ENCODE data around the gene KCNH3. TPM values are rescaled to one million over a fixed set of nuclear protein-coding genes. Genes with fewer than 3 reads are reported as not detected.

KCNH3 gene, protein sequence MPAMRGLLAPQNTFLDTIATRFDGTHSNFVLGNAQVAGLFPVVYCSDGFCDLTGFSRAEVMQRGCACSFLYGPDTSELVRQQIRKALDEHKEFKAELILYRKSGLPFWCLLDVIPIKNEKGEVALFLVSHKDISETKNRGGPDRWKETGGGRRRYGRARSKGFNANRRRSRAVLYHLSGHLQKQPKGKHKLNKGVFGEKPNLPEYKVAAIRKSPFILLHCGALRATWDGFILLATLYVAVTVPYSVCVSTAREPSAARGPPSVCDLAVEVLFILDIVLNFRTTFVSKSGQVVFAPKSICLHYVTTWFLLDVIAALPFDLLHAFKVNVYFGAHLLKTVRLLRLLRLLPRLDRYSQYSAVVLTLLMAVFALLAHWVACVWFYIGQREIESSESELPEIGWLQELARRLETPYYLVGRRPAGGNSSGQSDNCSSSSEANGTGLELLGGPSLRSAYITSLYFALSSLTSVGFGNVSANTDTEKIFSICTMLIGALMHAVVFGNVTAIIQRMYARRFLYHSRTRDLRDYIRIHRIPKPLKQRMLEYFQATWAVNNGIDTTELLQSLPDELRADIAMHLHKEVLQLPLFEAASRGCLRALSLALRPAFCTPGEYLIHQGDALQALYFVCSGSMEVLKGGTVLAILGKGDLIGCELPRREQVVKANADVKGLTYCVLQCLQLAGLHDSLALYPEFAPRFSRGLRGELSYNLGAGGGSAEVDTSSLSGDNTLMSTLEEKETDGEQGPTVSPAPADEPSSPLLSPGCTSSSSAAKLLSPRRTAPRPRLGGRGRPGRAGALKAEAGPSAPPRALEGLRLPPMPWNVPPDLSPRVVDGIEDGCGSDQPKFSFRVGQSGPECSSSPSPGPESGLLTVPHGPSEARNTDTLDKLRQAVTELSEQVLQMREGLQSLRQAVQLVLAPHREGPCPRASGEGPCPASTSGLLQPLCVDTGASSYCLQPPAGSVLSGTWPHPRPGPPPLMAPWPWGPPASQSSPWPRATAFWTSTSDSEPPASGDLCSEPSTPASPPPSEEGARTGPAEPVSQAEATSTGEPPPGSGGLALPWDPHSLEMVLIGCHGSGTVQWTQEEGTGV
- total RNA-seq (1.2 TPM), polyA plus RNA-seq (1 to 10 TPM; 1.1 to 2.1 (median 1.5) TPM)

DNA sequence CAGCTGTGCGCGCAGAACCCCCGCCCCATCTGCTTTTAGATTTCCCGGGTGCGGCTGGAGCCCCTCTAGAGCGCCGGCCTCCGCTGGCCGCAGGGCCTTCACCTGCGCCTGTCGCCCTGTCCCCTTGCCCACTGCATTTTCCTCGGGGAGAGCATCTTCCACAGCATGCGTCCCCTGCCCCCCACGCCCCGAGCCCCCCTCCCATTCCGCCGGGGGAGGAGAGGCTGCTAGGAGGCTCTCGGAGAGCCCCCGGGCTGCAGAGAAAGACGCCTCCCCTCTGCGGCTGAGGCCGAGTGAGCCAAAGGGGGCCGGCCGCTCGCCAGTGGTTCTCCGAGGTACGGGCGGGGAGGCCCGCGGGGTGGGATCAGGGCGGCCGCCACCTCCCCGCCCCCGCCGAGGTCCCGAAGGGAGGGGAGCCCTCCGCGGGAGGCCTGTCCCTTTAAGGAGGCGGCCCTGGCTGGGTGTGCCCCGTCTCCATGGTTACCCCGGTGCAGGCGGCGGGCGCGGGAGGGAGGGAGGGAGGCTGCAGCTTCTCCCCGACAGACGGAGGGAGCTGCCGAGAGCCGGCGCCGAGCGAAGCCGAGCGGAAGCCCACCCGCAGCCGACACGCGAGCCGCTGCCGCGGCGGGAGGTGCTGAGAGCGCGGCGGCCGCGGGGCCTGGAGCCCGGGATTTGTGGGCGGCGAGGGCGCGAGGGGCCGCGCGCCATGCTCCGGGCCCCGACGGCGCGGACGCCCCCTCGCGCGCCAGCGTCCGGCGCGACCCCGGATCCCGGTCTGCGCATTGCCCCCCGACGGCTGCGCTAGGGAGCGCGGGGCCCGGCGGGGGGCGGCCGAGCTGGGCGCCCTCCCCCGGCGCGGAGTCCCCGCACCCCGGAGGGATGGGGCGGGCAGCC lies at the start of gene KCNH3:
Gene KCNH3, plus strand, starts transcription at position 521 of the 894 bp plus-strand sequence. CDS start 387 bp downstream, outside the sequence.
- Histone ChIP-seq H3K4me1 (ENCODE audit: control insufficient read depth, insufficient read depth, low read length, poor library complexity, severe bottlenecking) (peaks cover 27% of the 10 kb centered on the region), H3K9me3 (ENCODE audit: control insufficient read depth in 2 of 2, low read length in 2 of 2) (no peaks in the 10 kb centered on the region), H3K36me3 (ENCODE audit: control insufficient read depth, insufficient read depth, low read length) (no peaks in the 10 kb centered on the region), H3K4me3 (ENCODE audit: low read depth, low read length) (peak within 1 kb of the TSS; percentile 48), H3K27ac (ENCODE audit: insufficient read depth, low read length, poor library complexity, severe bottlenecking) (no peak within 1 kb of the TSS), H3K27me3 (ENCODE audit: control insufficient read depth, insufficient read depth, low read length) (peaks cover 3% of the 10 kb centered on the region)
- peaks cover 0 to 2% (median 0%) of the 10 kb centered on the region in 7 donors for H3K9me3 Mint-ChIP-seq
- H3K4me3 Mint-ChIP-seq = peak within 1 kb of the TSS; percentile 82 to 93 (median 87)
- peaks cover 0 to 42% (median 23%) of the 10 kb centered on the region in 4 donors for H3K4me1 Mint-ChIP-seq
- H3K27ac Mint-ChIP-seq = peak within 1 kb of the TSS in 1 of 3 donors; percentile 84
- H3K36me3 Mint-ChIP-seq = no peaks in the 10 kb centered on the region
- peaks cover 56% of the 10 kb centered on the region for H3K27me3 Mint-ChIP-seq
- ATAC-seq (ENCODE audit: low read depth in 2 of 2) (peak; percentile 89 to 94), DNase-seq (peak; percentile 87 to 93 (median 89))

DNA sequence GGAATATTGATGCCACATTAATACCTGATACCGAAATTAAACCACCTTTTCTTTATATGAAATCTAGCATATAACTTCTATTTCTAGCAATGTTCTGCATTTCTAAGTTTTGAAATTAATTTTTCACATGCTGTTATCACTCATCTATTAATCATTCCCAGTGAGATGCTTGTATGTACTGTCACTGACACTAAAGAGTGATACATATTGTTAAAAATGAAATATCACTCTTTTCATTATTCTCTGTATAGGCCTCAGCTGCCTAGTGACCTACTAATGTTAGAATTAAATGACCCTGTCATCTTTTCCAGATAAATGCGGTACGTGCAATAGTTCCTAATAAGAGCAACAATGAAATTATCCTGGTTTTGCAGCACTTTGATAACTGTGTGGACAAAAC lies 49.7 kb upstream of the KCNH3 start:
- no peaks in the 10 kb centered on the region for H3K27me3 ChIP-seq (ENCODE audit: control insufficient read depth, insufficient read depth, low read length)
- H3K4me1 ChIP-seq (ENCODE audit: control insufficient read depth, insufficient read depth, low read length, poor library complexity, severe bottlenecking) = no peaks in the 10 kb centered on the region
- no peak overlapping the region for H3K27ac ChIP-seq (ENCODE audit: insufficient read depth, low read length, poor library complexity, severe bottlenecking)
- H3K9me3 Mint-ChIP-seq = no peaks in the 10 kb centered on the region
- no peaks in the 10 kb centered on the region for H3K9me3 ChIP-seq (ENCODE audit: control insufficient read depth in 2 of 2, low read length in 2 of 2)
- H3K4me1 Mint-ChIP-seq = no peaks in the 10 kb centered on the region
- H3K36me3 Mint-ChIP-seq = peaks cover 6% of the 10 kb centered on the region
- no peak overlapping the region for H3K27ac Mint-ChIP-seq
- ATAC-seq (ENCODE audit: low read depth in 2 of 2) (no peak), DNase-seq (no peak)
- no peak overlapping the region for H3K4me3 ChIP-seq (ENCODE audit: low read depth, low read length)
- no peaks in the 10 kb centered on the region for H3K36me3 ChIP-seq (ENCODE audit: control insufficient read depth, insufficient read depth, low read length)
- H3K4me3 Mint-ChIP-seq = no peak overlapping the region
- no peaks in the 10 kb centered on the region for H3K27me3 Mint-ChIP-seq

DNA sequence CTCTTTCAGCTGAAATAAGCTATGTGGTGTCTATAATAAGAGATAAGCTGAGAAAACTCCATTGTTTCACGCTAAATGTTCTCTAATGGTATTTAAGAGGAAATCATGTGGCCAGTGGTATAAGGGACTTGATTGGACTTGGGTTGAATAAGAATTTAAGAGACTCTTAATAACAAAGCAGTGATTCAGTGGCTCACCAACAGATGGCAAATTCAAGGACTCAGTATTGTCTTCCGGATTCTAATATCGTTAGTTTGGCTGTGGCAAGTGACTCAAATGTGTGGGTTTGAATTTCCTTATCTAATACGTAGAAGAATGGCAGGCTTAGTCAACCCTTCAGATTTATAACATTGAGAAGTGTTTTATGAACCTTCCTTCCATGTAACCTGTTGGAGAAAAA lies 49.1 kb upstream of the KCNH3 start:
- ATAC-seq (ENCODE audit: low read depth in 2 of 2) = no peak
- no peaks in the 10 kb centered on the region for H3K27me3 ChIP-seq (ENCODE audit: control insufficient read depth, insufficient read depth, low read length)
- peaks cover 1% of the 10 kb centered on the region for H3K36me3 ChIP-seq (ENCODE audit: control insufficient read depth, insufficient read depth, low read length)
- Mint-ChIP-seq H3K4me1 (no peaks in the 10 kb centered on the region), H3K36me3 (peaks cover 5% of the 10 kb centered on the region), H3K27ac (no peak overlapping the region), H3K4me3 (no peak overlapping the region), H3K27me3 (no peaks in the 10 kb centered on the region), H3K9me3 (no peaks in the 10 kb centered on the region)
- H3K4me3 ChIP-seq (ENCODE audit: low read depth, low read length) = no peak overlapping the region
- no peak overlapping the region for H3K27ac ChIP-seq (ENCODE audit: insufficient read depth, low read length, poor library complexity, severe bottlenecking)
- no peak for DNase-seq
- H3K9me3 ChIP-seq (ENCODE audit: control insufficient read depth in 2 of 2, low read length in 2 of 2) = no peaks in the 10 kb centered on the region
- no peaks in the 10 kb centered on the region for H3K4me1 ChIP-seq (ENCODE audit: control insufficient read depth, insufficient read depth, low read length, poor library complexity, severe bottlenecking)

- Mint-ChIP-seq H3K36me3 (peaks cover 16% of the 10 kb centered on the region), H3K27ac (no peak overlapping the region), H3K4me1 (no peaks in the 10 kb centered on the region), H3K9me3 (no peaks in the 10 kb centered on the region), H3K4me3 (no peak overlapping the region), H3K27me3 (no peaks in the 10 kb centered on the region)
- no peak overlapping the region for H3K27ac ChIP-seq (ENCODE audit: insufficient read depth, low read length, poor library complexity, severe bottlenecking)
- no peaks in the 10 kb centered on the region for H3K4me1 ChIP-seq (ENCODE audit: control insufficient read depth, insufficient read depth, low read length, poor library complexity, severe bottlenecking)
- no peak overlapping the region for H3K4me3 ChIP-seq (ENCODE audit: low read depth, low read length)
- no peaks in the 10 kb centered on the region for H3K9me3 ChIP-seq (ENCODE audit: control insufficient read depth in 2 of 2, low read length in 2 of 2)
- ATAC-seq (ENCODE audit: low read depth in 2 of 2) = no peak
- DNase-seq = no peak
- peaks cover 3% of the 10 kb centered on the region for H3K36me3 ChIP-seq (ENCODE audit: control insufficient read depth, insufficient read depth, low read length)
- H3K27me3 ChIP-seq (ENCODE audit: control insufficient read depth, insufficient read depth, low read length) = no peaks in the 10 kb centered on the region
Observed at GRCh38 chr12:49491823-49492222, 47.0 kb upstream of the KCNH3 start.

DNA sequence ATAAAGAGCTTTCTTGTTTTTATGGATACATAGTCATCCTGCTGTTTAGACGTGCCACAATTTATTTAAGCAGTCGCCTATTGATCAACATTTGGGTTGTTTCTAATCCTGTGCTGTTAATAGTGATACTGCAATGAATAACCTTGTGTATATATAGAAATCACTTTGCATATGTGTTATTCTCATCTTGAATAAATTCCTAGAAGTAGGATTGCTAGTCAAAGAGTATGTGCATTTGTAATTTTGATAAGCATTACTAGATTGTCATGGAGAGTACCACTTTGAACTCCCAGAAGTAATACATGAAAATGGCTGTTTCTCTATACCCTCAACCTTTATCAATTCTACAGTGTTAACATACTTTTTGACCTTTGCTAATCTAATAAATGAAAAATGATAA lies 44.9 kb upstream of the KCNH3 start:
- Mint-ChIP-seq H3K9me3 (no peaks in the 10 kb centered on the region), H3K4me3 (no peak overlapping the region), H3K36me3 (peaks cover 16% of the 10 kb centered on the region), H3K27ac (no peak overlapping the region), H3K27me3 (no peaks in the 10 kb centered on the region), H3K4me1 (no peaks in the 10 kb centered on the region)
- H3K27me3 ChIP-seq (ENCODE audit: control insufficient read depth, insufficient read depth, low read length) = no peaks in the 10 kb centered on the region
- H3K36me3 ChIP-seq (ENCODE audit: control insufficient read depth, insufficient read depth, low read length) = peaks cover 3% of the 10 kb centered on the region
- no peak for ATAC-seq (ENCODE audit: low read depth in 2 of 2)
- no peaks in the 10 kb centered on the region for H3K4me1 ChIP-seq (ENCODE audit: control insufficient read depth, insufficient read depth, low read length, poor library complexity, severe bottlenecking)
- H3K9me3 ChIP-seq (ENCODE audit: control insufficient read depth in 2 of 2, low read length in 2 of 2) = no peaks in the 10 kb centered on the region
- no peak for DNase-seq
- no peak overlapping the region for H3K4me3 ChIP-seq (ENCODE audit: low read depth, low read length)
- H3K27ac ChIP-seq (ENCODE audit: insufficient read depth, low read length, poor library complexity, severe bottlenecking) = no peak overlapping the region

GRCh38 chr12:49496417-49497360 lies 42.1 kb upstream of the KCNH3 start:
- Mint-ChIP-seq H3K4me3 (no peak overlapping the region), H3K27me3 (no peaks in the 10 kb centered on the region), H3K27ac (no peak overlapping the region), H3K36me3 (peaks cover 20% of the 10 kb centered on the region), H3K4me1 (peaks cover 0 to 7% (median under 1%) of the 10 kb centered on the region in 4 donors), H3K9me3 (no peaks in the 10 kb centered on the region)
- no peaks in the 10 kb centered on the region for H3K4me1 ChIP-seq (ENCODE audit: control insufficient read depth, insufficient read depth, low read length, poor library complexity, severe bottlenecking)
- H3K36me3 ChIP-seq (ENCODE audit: control insufficient read depth, insufficient read depth, low read length) = peaks cover 3% of the 10 kb centered on the region
- ATAC-seq (ENCODE audit: low read depth in 2 of 2) (no peak), DNase-seq (no peak)
- H3K4me3 ChIP-seq (ENCODE audit: low read depth, low read length) = no peak overlapping the region
- no peaks in the 10 kb centered on the region for H3K27me3 ChIP-seq (ENCODE audit: control insufficient read depth, insufficient read depth, low read length)
- H3K27ac ChIP-seq (ENCODE audit: insufficient read depth, low read length, poor library complexity, severe bottlenecking) = no peak overlapping the region
- H3K9me3 ChIP-seq (ENCODE audit: control insufficient read depth in 2 of 2, low read length in 2 of 2) = no peaks in the 10 kb centered on the region
